GM19099 (cell line): ENCODE measurements around the gene OR10A4.

Experiments used
- POLR2A ChIP-seq: IDR thresholded peaks from 3 replicates; pipeline ENCODE4 v1.6.1; 2011; ENCODE audit warnings: low read depth; ENCODE audit not compliant: insufficient read length; ENCODE audit errors: extremely low read depth

OR10A4 gene

DNA sequence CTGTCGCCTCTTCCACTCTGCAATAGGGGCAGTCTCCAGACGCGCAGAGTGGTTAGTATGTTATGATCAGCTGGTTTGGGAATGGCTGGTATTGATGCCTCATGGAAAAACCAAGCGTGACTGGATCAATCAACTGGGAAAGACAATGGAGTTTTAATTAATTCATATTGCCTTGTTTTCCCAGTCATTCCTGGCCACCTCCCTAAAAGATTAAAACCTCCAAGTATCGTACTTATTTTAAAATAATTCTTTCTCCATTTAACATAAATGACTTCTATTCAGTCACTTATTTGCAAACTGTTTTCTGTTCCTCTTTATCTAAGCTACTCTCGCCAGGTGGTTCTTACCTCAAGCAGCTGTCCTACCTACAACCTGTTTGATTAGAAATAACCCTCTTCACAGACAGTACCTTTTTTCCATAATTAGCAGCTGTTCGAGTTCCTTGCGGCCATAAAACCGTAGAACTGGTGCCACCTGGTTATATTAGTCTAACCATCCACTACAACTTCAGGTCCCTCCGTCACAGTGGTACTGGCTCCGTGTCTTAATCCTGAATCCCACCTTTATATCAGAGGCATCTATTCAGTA, 50.7 kb downstream of the OR10A4 start:
- no peak for TF ChIP-seq POLR2A
